SK-N-SH (cell line): ENCODE results near the gene FAM131B. TPM values are rescaled to one million over a fixed set of nuclear protein-coding genes. Genes with fewer than 3 reads are reported as not detected.
A peak's percentile ranks its signal among the peaks of the same experiment; 100 is the strongest.

Source experiments
- CTCF ChIA-PET: fragments of 300-600, 350-600 bp; formaldehyde crosslinking; extraction: SDS; loops from one replicate; lab custom pipeline; 2021; lab: Yijun Ruan, JAX
- POLR2A ChIA-PET: fragments of 350-600 bp; sonication (Branson Sonifier 250); formaldehyde crosslinking; extraction: SDS; loops from one replicate; lab custom pipeline; 2020; ENCODE audit warnings: antibody characterized with exemption, inconsistent platforms; lab: Yijun Ruan, JAX
- DNase-seq: peaks from one replicate; pipeline ENCODE4 v3.0.0; 2012
- H2AFZ ChIP-seq: fragments of 200-600 bp; sonication (generic); 2 replicates; pipeline ENCODE4 v1.8.1; 2016; ENCODE audit warnings: antibody characterized with exemption, mild to moderate bottlenecking, low read depth
- H3F3A ChIP-seq: fragments of 200-600 bp; sonication (generic); replicated peaks from 2 replicates; pipeline ENCODE3; 2016; ENCODE audit warnings: antibody characterized with exemption, mild to moderate bottlenecking; ENCODE audit not compliant: insufficient read depth
- H3K27ac ChIP-seq, 2 experiments: fragments of 200-500 bp in 1 of 2; fragments of 200-600 bp in 1 of 2; sonication (Bioruptor generic) in 1 of 2; sonication (generic), shearing (Covaris generic) in 1 of 2; 2 replicates each; pipeline versions ENCODE4 v1.5.1 to v1.6.1; 2014 to 2016; ENCODE audit warnings: low read depth in 2 of 2, inconsistent platforms in 1 of 2, low read length in 1 of 2, mild to moderate bottlenecking in 1 of 2, mixed read lengths in 1 of 2
- H3K27me3 ChIP-seq: fragments of 200-600 bp; sonication (generic), shearing (Covaris generic); 2 replicates; pipeline ENCODE4 v1.6.1; 2016; ENCODE audit warnings: mixed run types; ENCODE audit not compliant: insufficient read depth
- H3K36me3 ChIP-seq, 2 experiments: fragments of 200-500 bp in 1 of 2; fragments of 200-600 bp in 1 of 2; sonication (Bioruptor generic) in 1 of 2; sonication (generic) in 1 of 2; replicated peaks in 1 of 2; 2 replicates each; pipeline versions ENCODE3 to v1.5.1; 2014 to 2016; ENCODE audit warnings: low read length in 1 of 2, mild to moderate bottlenecking in 1 of 2; ENCODE audit not compliant: insufficient read depth in 2 of 2, control insufficient read depth in 1 of 2
- H3K4me1 ChIP-seq, 2 experiments: fragments of 200-500 bp in 1 of 2; fragments of 200-600 bp in 1 of 2; sonication (Bioruptor generic) in 1 of 2; sonication (generic), shearing (Covaris generic) in 1 of 2; 2 replicates each; pipeline versions ENCODE4 v1.5.1 to v1.6.1; 2014 to 2016; ENCODE audit warnings: low read depth in 1 of 2, low read length in 1 of 2, mixed run types in 1 of 2; ENCODE audit not compliant: insufficient read depth in 2 of 2, control insufficient read depth in 1 of 2
- H3K4me2 ChIP-seq: fragments of 200-600 bp; sonication (generic), shearing (Covaris generic); 2 replicates; pipeline ENCODE4 v1.6.1; 2017; ENCODE audit warnings: mixed run types
- H3K4me3 ChIP-seq, 2 experiments: fragments of 200-500 bp in 1 of 2; fragments of 200-600 bp in 1 of 2; sonication (Bioruptor generic) in 1 of 2; sonication (generic), shearing (Covaris generic) in 1 of 2; 2 replicates each; pipeline versions ENCODE4 v1.5.1 to v1.8.1; 2014 to 2016; ENCODE audit warnings: low read depth in 2 of 2, inconsistent platforms in 1 of 2, low read length in 1 of 2, mild to moderate bottlenecking in 1 of 2, mixed read lengths in 1 of 2, moderate library complexity in 1 of 2
- H3K79me2 ChIP-seq: fragments of 200-600 bp; sonication (generic); 2 replicates; pipeline ENCODE4 v1.8.1; 2017; ENCODE audit warnings: mild to moderate bottlenecking; ENCODE audit not compliant: insufficient read depth
- H3K9ac ChIP-seq: fragments of 200-600 bp; sonication (generic); 2 replicates; pipeline ENCODE4 v1.6.1; 2017; ENCODE audit warnings: mixed run types
- H3K9me2 ChIP-seq: fragments of 200-600 bp; sonication (generic); 2 replicates; pipeline ENCODE4 v1.6.1; 2017; ENCODE audit warnings: mixed run types
- H3K9me3 ChIP-seq: fragments of 200-600 bp; sonication (generic); 2 replicates; pipeline ENCODE4 v1.6.1; 2017; ENCODE audit warnings: mixed run types, mild to moderate bottlenecking, moderate library complexity
- H4K20me1 ChIP-seq: fragments of 200-600 bp; sonication (generic); 2 replicates; pipeline ENCODE4 v1.6.1; 2017; ENCODE audit warnings: mild to moderate bottlenecking, mixed run types; ENCODE audit not compliant: insufficient read depth
- CHD2 ChIP-seq: fragments of 150-350 bp; IDR thresholded peaks from 2 replicates; pipeline ENCODE4 v1.6.1; 2018; ENCODE audit warnings: low read length; ENCODE audit not compliant: partially characterized antibody
- EZH2phosphoT487 ChIP-seq: fragments of 200-600 bp; sonication (generic); IDR thresholded peaks from 2 replicates; pipeline ENCODE4 v1.6.1; 2017; ENCODE audit warnings: low read depth, mixed run types, mild to moderate bottlenecking, antibody characterized with exemption, moderate library complexity, borderline replicate concordance
- FOXM1 ChIP-seq: IDR thresholded peaks from 2 replicates; pipeline ENCODE4 v1.4.0; 2012; ENCODE audit warnings: low read depth, mild to moderate bottlenecking
- MXI1 ChIP-seq: IDR thresholded peaks from 2 replicates; pipeline ENCODE4 v1.6.1; 2012; ENCODE audit warnings: mild to moderate bottlenecking, low read depth, low read length, improper control_type of control experiment
- NFIC ChIP-seq: IDR thresholded peaks from 2 replicates; pipeline ENCODE4 v1.4.0; 2012; ENCODE audit warnings: borderline replicate concordance
- NRF1 ChIP-seq: IDR thresholded peaks from 2 replicates; pipeline ENCODE4 v1.6.1; 2012; ENCODE audit warnings: low read depth, mild to moderate bottlenecking, low read length
- RAD21 ChIP-seq: IDR thresholded peaks from 2 replicates; pipeline ENCODE4 v1.6.1; 2012; ENCODE audit warnings: mild to moderate bottlenecking, low read length
- RCOR1 ChIP-seq: fragments of 150-350 bp; IDR thresholded peaks from 2 replicates; pipeline ENCODE4 v1.6.1; 2017; ENCODE audit warnings: antibody characterized with exemption, low read length
- RXRA ChIP-seq: IDR thresholded peaks from 2 replicates; pipeline ENCODE4 v1.4.0; 2012; ENCODE audit warnings: low read depth, mild to moderate bottlenecking, borderline replicate concordance
- SIN3A ChIP-seq: IDR thresholded peaks from 2 replicates; pipeline ENCODE4 v1.6.1; 2012; ENCODE audit warnings: low read depth, mild to moderate bottlenecking, low read length, moderate library complexity, borderline replicate concordance
- SMC3 ChIP-seq: IDR thresholded peaks from 2 replicates; pipeline ENCODE4 v1.6.1; 2012; ENCODE audit warnings: low read depth, low read length, improper control_type of control experiment
- TAF1 ChIP-seq: IDR thresholded peaks from 2 replicates; pipeline ENCODE4 v1.6.1; 2012; ENCODE audit warnings: low read depth, mild to moderate bottlenecking, low read length, moderate library complexity, borderline replicate concordance
- TCF12 ChIP-seq: IDR thresholded peaks from 2 replicates; pipeline ENCODE4 v1.4.0; 2012
- TEAD4 ChIP-seq: IDR thresholded peaks from 2 replicates; pipeline ENCODE4 v1.4.0; 2012; ENCODE audit warnings: mild to moderate bottlenecking, borderline replicate concordance; ENCODE audit not compliant: insufficient read depth
- WGBS: methylation state at CpG from one replicate; pipeline ENCODE4 v1.1.6; 2017; ENCODE audit warnings: low lambda C conversion rate; 5-methylcytosine and 5-hydroxymethylcytosine counted together
- polyA plus RNA-seq, 3 experiments: library from polyadenylated mRNA; depleted of rRNA; stranded (reverse); fragments of >200 nt; gene quantifications; 2 replicates each; pipeline ENCODE4 v1.2.3, GENCODE V29; 2012
- TF ChIP-seq, protein P1 (sequence below): IDR thresholded peaks from 2 replicates; pipeline ENCODE4 v1.4.0; 2012; ENCODE audit warnings: low read depth, borderline replicate concordance
- TF ChIP-seq, protein P2 (sequence below): fragments of 200-600 bp; sonication (generic); IDR thresholded peaks from 2 replicates; pipeline ENCODE4 v1.6.1; 2017; ENCODE audit warnings: antibody characterized with exemption, mild to moderate bottlenecking, moderate library complexity
- TF ChIP-seq, protein P3 (sequence below): IDR thresholded peaks from 2 replicates; pipeline ENCODE4 v1.6.1; 2012; ENCODE audit warnings: mild to moderate bottlenecking, low read depth, low read length, moderate library complexity
- TF ChIP-seq, protein P4 (sequence below): IDR thresholded peaks from 2 replicates; pipeline ENCODE4 v1.4.0; 2012; ENCODE audit warnings: low read depth

FAM131B gene
- polyA plus RNA-seq, 1 of the 3 experiments (the other 2 are of a cell fraction) = 43.6 TPM

DNA sequence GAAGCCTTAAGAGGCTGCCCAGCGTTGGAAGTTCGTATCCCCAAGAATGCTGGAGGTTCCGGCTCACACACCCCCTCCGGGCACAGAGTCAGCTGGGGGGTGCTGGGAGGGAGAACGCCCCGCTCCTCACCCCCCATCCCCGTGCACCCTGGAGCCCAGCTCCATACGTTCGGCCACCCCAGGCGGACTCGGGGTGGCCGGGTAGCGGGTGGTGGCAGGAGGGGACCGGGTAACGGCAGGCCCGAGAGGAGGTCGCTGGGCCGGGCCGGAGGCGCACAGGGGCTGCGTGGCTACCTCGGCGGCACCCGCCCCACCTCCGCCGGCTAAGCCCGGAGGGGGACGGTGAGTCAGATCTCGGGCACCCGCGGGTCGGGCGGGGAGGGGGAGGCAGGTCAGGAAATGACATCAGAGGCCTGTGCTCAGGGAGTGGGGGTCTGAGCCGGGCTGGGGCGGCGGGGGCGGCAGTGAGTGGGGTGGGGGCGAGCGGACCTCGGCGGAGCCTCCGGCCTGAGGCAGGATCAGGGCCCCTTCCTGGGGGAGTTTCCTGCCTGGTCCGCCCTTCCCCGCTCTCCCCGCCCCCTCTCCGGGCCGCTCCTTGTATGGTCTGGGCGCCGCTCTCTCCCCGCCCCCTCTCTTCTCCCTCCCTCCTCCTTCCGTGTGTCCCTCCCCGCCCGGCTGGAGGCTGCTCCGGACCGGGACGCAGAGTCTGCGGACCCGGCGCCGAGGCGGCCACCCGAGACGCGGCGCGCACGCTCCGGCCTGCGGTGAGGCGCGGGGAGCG, 18.3 kb upstream of the FAM131B start, which contains the start of gene ZYX (continued):
- TF ChIP-seq RXRA (peak; percentile 77; the same call in 1 of the 2 replicates), MXI1 (no peak), FOXM1 (no peak; the same call in 1 of the 2 replicates), RAD21 (no peak), NFIC (peak; percentile 13; the same call in 1 of the 2 replicates), NRF1 (no peak), EZH2phosphoT487 (no peak)

DNA sequence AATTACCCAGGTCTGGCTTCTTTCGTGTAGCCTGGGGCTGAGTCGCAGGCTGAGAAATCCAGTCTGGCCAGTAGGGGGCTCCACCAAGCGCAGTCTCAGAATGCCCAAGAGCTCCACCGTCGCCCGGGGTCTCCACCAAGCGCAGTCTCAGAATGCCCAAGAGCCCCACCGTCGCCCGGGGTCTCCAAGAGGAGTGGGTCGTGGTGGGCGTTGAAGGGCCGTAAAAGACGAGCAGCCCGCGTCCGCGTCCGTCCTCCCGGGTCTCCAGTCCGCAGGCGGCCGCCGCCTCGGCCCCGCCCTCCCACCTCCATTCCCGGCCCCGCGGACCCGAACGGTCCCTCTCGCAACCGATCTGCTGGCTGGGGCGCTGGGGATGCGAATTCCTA, 17.7 kb upstream of the FAM131B start:
- H3K79me2 ChIP-seq = peaks cover 80% of the 10 kb centered on the region
- peak; percentile 90 for DNase-seq
- ChIA-PET CTCF (interaction anchor here (0.6 to 5.8 kb wide), 36 partner anchors 8 to 521 kb away, joined by 3 to 50 read pairs (median 6); partner anchors contain the start of genes CASP2, EPHA1, GSTK1 and TCAF1), POLR2A (interaction anchor here (0.6 to 1.4 kb wide), 4 partner anchors 17 to 117 kb away, joined by 3 to 5 read pairs (median 4); partner anchors contain the start of genes CASP2 and GSTK1)
- no peaks in the 10 kb centered on the region for H3K9me2 ChIP-seq
- H3K9me3 ChIP-seq = no peaks in the 10 kb centered on the region
- peaks cover 16 to 34% of the 10 kb centered on the region in 2 experiments for H3K36me3 ChIP-seq
- H4K20me1 ChIP-seq = peaks cover 34% of the 10 kb centered on the region
- peak overlapping the region; percentile 91 to 100 for H3K27ac ChIP-seq
- peak overlapping the region; percentile 79 to 99 for H3K4me3 ChIP-seq
- peaks cover 20 to 50% of the 10 kb centered on the region in 2 experiments; a peak in 3 of 4 replicates for H3K4me1 ChIP-seq
- H3F3A ChIP-seq = peaks cover 24% of the 10 kb centered on the region
- H2AFZ ChIP-seq = peak overlapping the region; percentile 58; the same call in 1 of the 2 replicates
- under 1% methylated on average over 6 of the region's 35 CpGs for WGBS
- peak overlapping the region; percentile 90 for H3K4me2 ChIP-seq
- H3K9ac ChIP-seq = peak overlapping the region; percentile 99
- TF ChIP-seq RAD21 (peak; percentile 46), SIN3A (0 out of 2 replicates have a peak, but pooled peaks have one; percentile 76), SMC3 (peak; percentile 55), TEAD4 (no peak), RCOR1 (0 out of 2 replicates have a peak, but pooled peaks have one; percentile 21), TCF12 (no peak), MXI1 (0 out of 2 replicates have a peak, but pooled peaks have one; percentile 40), RXRA (no peak), CHD2 (peak; percentile 34), TAF1 (peak; percentile 74)
- TF ChIP-seq, protein P1, sequence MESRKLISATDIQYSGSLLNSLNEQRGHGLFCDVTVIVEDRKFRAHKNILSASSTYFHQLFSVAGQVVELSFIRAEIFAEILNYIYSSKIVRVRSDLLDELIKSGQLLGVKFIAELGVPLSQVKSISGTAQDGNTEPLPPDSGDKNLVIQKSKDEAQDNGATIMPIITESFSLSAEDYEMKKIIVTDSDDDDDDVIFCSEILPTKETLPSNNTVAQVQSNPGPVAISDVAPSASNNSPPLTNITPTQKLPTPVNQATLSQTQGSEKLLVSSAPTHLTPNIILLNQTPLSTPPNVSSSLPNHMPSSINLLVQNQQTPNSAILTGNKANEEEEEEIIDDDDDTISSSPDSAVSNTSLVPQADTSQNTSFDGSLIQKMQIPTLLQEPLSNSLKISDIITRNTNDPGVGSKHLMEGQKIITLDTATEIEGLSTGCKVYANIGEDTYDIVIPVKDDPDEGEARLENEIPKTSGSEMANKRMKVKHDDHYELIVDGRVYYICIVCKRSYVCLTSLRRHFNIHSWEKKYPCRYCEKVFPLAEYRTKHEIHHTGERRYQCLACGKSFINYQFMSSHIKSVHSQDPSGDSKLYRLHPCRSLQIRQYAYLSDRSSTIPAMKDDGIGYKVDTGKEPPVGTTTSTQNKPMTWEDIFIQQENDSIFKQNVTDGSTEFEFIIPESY = no peak
- TF ChIP-seq, protein P2, sequence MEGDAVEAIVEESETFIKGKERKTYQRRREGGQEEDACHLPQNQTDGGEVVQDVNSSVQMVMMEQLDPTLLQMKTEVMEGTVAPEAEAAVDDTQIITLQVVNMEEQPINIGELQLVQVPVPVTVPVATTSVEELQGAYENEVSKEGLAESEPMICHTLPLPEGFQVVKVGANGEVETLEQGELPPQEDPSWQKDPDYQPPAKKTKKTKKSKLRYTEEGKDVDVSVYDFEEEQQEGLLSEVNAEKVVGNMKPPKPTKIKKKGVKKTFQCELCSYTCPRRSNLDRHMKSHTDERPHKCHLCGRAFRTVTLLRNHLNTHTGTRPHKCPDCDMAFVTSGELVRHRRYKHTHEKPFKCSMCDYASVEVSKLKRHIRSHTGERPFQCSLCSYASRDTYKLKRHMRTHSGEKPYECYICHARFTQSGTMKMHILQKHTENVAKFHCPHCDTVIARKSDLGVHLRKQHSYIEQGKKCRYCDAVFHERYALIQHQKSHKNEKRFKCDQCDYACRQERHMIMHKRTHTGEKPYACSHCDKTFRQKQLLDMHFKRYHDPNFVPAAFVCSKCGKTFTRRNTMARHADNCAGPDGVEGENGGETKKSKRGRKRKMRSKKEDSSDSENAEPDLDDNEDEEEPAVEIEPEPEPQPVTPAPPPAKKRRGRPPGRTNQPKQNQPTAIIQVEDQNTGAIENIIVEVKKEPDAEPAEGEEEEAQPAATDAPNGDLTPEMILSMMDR = peak; percentile 99
- TF ChIP-seq, protein P3, sequence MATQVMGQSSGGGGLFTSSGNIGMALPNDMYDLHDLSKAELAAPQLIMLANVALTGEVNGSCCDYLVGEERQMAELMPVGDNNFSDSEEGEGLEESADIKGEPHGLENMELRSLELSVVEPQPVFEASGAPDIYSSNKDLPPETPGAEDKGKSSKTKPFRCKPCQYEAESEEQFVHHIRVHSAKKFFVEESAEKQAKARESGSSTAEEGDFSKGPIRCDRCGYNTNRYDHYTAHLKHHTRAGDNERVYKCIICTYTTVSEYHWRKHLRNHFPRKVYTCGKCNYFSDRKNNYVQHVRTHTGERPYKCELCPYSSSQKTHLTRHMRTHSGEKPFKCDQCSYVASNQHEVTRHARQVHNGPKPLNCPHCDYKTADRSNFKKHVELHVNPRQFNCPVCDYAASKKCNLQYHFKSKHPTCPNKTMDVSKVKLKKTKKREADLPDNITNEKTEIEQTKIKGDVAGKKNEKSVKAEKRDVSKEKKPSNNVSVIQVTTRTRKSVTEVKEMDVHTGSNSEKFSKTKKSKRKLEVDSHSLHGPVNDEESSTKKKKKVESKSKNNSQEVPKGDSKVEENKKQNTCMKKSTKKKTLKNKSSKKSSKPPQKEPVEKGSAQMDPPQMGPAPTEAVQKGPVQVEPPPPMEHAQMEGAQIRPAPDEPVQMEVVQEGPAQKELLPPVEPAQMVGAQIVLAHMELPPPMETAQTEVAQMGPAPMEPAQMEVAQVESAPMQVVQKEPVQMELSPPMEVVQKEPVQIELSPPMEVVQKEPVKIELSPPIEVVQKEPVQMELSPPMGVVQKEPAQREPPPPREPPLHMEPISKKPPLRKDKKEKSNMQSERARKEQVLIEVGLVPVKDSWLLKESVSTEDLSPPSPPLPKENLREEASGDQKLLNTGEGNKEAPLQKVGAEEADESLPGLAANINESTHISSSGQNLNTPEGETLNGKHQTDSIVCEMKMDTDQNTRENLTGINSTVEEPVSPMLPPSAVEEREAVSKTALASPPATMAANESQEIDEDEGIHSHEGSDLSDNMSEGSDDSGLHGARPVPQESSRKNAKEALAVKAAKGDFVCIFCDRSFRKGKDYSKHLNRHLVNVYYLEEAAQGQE = 0 out of 2 replicates have a peak, but pooled peaks have one; percentile 27
- TF ChIP-seq, protein P4, sequence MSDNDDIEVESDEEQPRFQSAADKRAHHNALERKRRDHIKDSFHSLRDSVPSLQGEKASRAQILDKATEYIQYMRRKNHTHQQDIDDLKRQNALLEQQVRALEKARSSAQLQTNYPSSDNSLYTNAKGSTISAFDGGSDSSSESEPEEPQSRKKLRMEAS = peak; percentile 14; the same call in 1 of the 2 replicates
- TF ChIP-seq, all 33 proteins: peak for 10
- no peaks in the 10 kb centered on the region for H3K27me3 ChIP-seq
